GM21576 (cell line): Measurements from ENCODE around the gene DTL.

Experiments
- ATAC-seq: cut with Tn5 transposase; IDR thresholded peaks from one replicate; pipeline ENCODE4 v1.9.1; 2021; ENCODE audit warnings: mild to moderate bottlenecking, moderate library complexity; ENCODE audit not compliant: unreplicated experiment

Gene DTL

GRCh38 chr1:212121779-212122178 lies 86.2 kb downstream of the DTL start:
- ATAC-seq: no peak

DNA sequence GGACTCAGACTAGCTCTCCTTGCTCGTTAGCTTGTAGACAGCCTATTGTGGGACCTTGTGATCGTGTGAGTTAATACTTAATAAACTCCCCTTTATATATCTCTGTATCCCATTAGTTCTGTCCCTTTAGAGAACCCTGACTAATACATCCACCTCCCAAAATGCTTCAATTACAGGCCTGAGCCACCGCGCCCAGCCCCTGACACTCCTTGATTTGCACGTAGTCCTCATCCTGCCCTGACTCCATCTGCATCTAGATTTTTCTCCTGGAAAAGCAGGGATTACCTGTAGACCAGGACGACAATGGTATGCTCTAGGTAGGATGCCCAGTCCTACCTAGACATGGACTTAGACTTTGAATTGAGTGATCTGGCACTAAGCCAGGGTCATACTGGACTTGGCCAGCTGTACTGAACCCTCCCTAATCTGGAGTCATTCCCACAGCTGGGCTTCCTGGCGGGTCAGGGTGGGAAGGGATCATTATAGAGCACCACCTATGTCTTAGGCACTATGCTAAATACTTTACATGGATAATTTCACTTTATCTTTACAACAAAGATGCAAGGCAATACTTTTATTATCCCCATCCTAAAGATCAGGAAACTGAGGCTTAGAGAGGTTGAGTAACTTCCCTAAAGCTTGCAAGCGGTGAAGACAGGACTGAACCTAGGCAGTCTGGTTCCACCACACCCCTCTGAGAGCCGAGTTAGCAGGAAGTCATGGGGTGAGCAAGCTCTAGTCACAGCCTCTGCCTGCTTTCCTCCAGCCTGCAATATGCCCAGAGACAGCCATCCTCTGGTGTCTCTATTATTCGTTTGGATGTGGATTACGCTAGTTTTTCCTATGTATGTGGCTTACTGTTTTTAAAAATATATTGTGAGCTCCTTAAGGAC lies 89.4 kb downstream of the DTL start:
- ATAC-seq: no peak

DNA sequence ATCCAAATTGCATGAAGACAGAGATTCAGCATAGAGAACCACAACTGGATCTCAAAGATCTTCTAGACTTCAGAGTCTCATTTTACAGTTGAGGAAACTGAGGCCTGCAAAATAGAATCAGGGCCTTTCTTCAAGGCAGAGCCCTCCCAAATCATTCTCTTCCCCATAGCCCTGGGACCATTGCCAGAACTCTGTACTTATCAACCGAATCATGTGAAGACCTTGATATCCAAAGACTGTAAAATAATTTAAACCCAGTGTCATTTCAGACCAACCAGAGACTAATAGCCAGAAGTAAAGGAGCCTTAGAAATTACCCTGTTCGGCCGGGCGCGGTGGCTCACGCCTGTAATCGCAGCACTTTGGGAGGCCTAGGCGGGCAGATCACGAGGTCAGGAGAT lies 90.1 kb downstream of the DTL start:
- no peak for ATAC-seq

GRCh38 chr1:212127221-212127620 lies 91.7 kb downstream of the DTL start:
- ATAC-seq: no peak

DNA sequence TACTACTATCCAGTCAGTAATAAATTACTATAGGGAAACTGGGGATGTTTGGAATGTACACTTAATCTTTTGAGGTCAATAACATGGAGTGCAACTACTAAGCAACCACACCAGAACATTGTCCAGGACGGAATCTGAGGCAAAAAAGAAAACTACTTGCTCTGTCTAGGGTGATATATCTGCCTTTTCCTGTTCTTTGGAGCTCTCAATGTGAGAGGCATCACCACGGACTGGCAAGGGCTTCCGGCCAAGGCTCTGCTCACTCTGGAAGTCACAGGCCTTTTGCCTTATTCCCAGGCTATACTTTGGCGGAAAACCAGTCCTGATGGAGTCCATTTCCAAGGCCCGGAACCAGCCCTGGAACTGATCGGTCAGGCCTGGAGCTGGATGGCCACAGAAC lies 94.2 kb downstream of the DTL start:
- no peak for ATAC-seq

DNA sequence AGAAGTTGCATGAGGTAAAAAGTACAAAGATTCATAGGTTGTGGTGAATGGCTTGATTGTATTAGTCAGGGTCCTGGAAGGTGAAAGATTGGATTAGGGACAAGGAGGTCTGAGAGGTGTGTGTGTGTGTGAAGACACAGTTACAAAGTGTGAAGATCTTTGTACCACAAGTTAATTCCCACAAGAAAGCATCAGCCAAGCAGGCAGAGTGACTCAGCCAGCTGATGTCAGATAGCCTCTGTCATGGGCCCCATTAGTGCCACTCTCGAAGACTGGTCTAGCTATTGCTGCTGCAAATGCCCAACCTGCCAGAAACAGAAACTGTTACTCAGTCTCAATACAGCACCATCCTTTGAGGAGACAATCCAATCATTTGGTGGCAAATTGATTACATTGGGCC lies 96.5 kb downstream of the DTL start:
- ATAC-seq: no peak

DNA sequence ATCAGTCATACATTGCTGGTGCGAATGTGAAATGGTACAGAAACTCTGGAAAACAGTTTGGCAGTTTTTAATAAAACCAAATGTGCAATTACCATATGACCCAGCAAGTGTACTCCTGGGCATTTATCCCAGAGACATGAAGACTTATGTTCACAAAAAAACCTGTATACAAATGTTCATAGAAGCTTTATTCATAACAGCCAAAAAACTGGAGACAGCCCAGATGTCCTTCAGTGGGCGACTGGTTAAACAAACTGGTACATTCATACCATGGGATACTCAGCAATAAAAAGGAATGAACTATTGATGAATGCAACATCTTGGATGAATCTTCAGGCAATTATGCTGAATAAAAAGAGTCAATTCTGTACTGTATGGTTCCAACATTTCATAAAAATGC lies 97.8 kb downstream of the DTL start:
- no peak for ATAC-seq

DNA sequence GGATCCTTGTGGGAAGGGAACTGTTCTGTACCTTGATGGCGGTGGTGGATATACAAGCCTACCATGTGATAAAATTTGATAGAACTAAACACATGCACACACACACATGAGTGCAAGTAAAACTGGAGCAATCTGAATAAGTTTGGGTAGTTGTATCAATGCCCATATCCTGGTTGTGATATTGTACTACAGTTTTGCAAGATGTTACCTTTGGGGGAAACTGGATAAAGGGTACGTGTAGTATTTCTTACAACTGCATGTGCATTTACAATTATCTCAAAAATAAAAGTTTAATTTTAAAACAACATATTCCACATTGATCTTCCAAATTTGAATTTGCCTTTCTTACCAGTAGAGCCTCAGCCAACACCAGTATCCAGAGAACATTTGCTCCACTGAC lies 99.6 kb downstream of the DTL start:
- no peak for ATAC-seq

DNA sequence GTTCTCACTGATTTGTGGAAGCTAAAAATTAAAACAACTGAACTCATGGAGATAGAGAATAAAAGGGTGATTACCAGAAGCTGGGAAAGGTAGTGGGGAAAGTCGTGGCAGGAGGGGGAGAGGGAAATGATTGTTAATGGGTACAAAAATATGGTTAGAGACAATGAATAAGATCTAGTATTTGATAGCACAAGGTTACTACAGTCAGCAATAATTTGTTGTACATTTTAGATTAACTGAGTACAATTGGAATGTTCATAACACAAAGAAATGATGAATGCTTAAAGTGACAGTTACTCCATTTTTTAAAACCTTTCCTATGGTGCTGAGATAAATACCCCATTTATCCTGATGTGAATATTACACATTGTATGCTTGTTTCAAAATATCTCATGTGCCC lies 102.3 kb downstream of the DTL start:
- ATAC-seq: no peak

DNA sequence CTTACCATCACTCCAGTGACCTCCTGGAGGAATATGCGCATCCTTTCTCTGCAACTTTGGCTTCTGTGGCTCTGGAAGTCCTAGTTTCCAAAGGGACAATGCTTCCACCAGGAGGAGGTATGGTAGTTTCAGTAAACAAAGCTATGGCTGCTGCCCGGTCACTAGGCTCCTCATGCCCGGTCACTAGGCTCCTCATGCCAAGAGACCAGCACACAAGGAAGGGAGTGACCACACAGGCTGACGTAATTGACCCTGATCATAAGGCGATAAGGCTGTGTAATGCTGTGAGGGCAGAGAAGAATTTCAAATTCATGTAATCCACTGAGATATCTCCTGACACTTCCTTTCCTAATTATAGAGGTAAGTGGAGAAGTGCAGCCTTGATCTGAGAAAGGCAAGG lies 102.9 kb downstream of the DTL start:
- ATAC-seq: no peak

- ATAC-seq: no peak
These were observed 104.1 kb downstream of the DTL start for GRCh38 chr1:212139526-212140135.

- ATAC-seq: no peak
These were observed 105.9 kb downstream of the DTL start for GRCh38 chr1:212141404-212141803.

DNA sequence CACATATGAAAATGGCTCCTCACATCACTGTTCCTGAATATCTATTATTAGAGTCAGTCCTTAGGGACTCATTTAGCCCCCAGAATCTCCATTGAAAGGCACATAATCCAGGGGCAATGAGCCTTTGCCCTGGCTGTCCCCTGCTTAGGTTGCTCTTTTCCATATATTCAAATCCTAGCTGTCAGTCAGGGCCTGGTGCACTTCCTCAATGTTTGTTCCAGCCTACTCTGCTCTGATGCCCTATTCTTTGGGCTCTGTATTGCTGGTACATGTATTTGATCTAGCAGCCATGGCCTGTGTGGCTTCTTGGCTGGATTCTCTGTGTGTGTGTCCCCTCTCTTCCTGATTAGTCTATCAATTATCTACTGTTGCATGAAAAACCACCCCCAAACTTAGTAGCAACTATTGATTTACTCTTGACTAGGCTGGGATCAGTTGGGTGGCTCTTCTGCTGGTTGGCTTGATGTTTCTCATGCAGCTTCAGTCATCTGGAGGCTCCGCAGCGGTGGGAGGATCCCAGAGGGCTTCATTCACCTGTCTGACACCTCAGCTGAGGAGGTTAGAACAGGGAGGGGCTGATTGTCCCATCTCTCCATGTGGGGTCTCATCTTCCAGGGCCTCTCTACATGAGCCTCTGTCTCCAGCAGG lies 107.5 kb downstream of the DTL start:
- no peak for ATAC-seq

- ATAC-seq: no peak
These were observed 112.1 kb downstream of the DTL start for GRCh38 chr1:212147581-212148033.

GRCh38 chr1:212149566-212149965 lies 114.0 kb downstream of the DTL start:
- ATAC-seq: no peak

- no peak for ATAC-seq
These were observed 116.8 kb downstream of the DTL start for GRCh38 chr1:212152308-212152693.

GRCh38 chr1:212152869-212153268 lies 117.3 kb downstream of the DTL start:
- no peak for ATAC-seq

DNA sequence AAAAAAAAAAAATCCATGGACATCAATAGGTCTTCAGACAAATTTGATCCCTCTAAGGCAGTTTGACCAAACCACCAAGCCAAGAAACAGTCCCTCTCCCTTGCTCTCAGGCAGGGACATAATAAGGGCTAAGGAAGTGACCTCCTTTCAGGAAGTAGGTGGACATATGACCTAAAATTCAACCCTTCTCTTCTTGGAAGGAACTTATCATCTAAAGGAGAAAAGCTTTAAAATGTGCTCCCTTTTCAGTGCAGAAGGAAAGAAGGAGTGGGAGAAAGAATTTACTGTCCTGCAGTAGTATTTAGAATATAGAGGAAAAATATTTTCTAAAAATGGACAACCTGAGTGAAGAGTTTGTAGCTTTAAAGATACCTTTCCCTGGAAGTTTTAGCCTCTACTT lies 118.1 kb downstream of the DTL start:
- no peak for ATAC-seq
